OCI-LY1 (cell line): ENCODE data around the gene ERG.

Source experiments
- H2AFZ ChIP-seq: fragments of 200-600 bp; sonication (generic), shearing (Covaris generic); 2 replicates; pipeline ENCODE4 v1.6.0; 2014; ENCODE audit warnings: antibody characterized with exemption, mild to moderate bottlenecking, low read length
- H3F3A ChIP-seq: fragments of 200-600 bp; sonication (generic), shearing (Covaris generic); 2 replicates; pipeline ENCODE4 v1.6.0; 2014; ENCODE audit warnings: mild to moderate bottlenecking, antibody characterized with exemption, low read length, moderate library complexity; ENCODE audit not compliant: insufficient read depth
- H3K27ac ChIP-seq: fragments of 200-600 bp; sonication (generic); 2 replicates; pipeline ENCODE4 v1.5.1; 2014; ENCODE audit warnings: low read length, mixed run types, mild to moderate bottlenecking, low read depth; ENCODE audit not compliant: poor library complexity, severe bottlenecking
- H3K27me3 ChIP-seq: fragments of 200-600 bp; sonication (generic); 2 replicates; pipeline ENCODE4 v1.6.0; 2014; ENCODE audit warnings: antibody characterized with exemption, mild to moderate bottlenecking, low read length, moderate library complexity; ENCODE audit not compliant: insufficient read depth
- H3K36me3 ChIP-seq: fragments of 200-600 bp; sonication (generic); 2 replicates; pipeline ENCODE4 v1.6.1; 2014; ENCODE audit warnings: mild to moderate bottlenecking, antibody characterized with exemption, low read length, moderate library complexity, mixed read lengths; ENCODE audit not compliant: insufficient read depth
- H3K4me1 ChIP-seq: fragments of 200-600 bp; sonication (generic); 2 replicates; pipeline ENCODE4 v1.5.1; 2014; ENCODE audit warnings: mild to moderate bottlenecking, low read length, moderate library complexity; ENCODE audit not compliant: insufficient read depth, severe bottlenecking
- H3K4me2 ChIP-seq: fragments of 200-600 bp; sonication (generic), shearing (Covaris generic); 2 replicates; pipeline ENCODE4 v1.6.1; 2014; ENCODE audit warnings: low read length
- H3K4me3 ChIP-seq: fragments of 200-600 bp; sonication (generic); 2 replicates; pipeline ENCODE4 v1.5.1; 2014; ENCODE audit warnings: low read length, low read depth, mild to moderate bottlenecking, mixed read lengths; ENCODE audit not compliant: poor library complexity, severe bottlenecking
- H3K79me2 ChIP-seq: fragments of 200-600 bp; shearing (Covaris generic); 2 replicates; pipeline ENCODE4 v1.6.1; 2016; ENCODE audit warnings: mixed run types, low read length, mixed read lengths; ENCODE audit not compliant: insufficient read depth
- H3K9ac ChIP-seq: fragments of 200-600 bp; sonication (generic), shearing (Covaris generic); 2 replicates; pipeline ENCODE4 v1.6.1; 2014; ENCODE audit warnings: mild to moderate bottlenecking, low read length, mixed read lengths
- H3K9me2 ChIP-seq: fragments of 200-600 bp; sonication (generic), shearing (Covaris generic); 2 replicates; pipeline ENCODE4 v1.6.1; 2014; ENCODE audit warnings: low read depth, mild to moderate bottlenecking, low read length, mixed read lengths
- H3K9me3 ChIP-seq: fragments of 200-600 bp; shearing (Covaris generic); 2 replicates; pipeline ENCODE4 v1.6.1; 2014; ENCODE audit warnings: low read length, mixed read lengths
- H4K20me1 ChIP-seq: fragments of 200-600 bp; sonication (generic), shearing (Covaris generic); 2 replicates; pipeline ENCODE4 v1.6.0; 2016; ENCODE audit warnings: mild to moderate bottlenecking, low read length; ENCODE audit not compliant: insufficient read depth
- EZH2 ChIP-seq: fragments of 200-600 bp; sonication (generic), shearing (Covaris generic); IDR thresholded peaks from 2 replicates; pipeline ENCODE4 v1.8.0; 2017; ENCODE audit warnings: borderline replicate concordance, mixed run types, mild to moderate bottlenecking, antibody characterized with exemption, low read length, moderate library complexity, mixed read lengths
- TF ChIP-seq, protein P1 (sequence below): fragments of 200-600 bp; sonication (generic), shearing (Covaris generic); IDR thresholded peaks from 2 replicates; pipeline ENCODE4 v1.5.1; 2017; ENCODE audit warnings: mild to moderate bottlenecking, antibody characterized with exemption, low read length, moderate library complexity, mixed read lengths

The ERG gene

GRCh38 chr21:38506661-38507281, 8.5 kb upstream of the ERG start:
- no peak overlapping the region for H3K4me2 ChIP-seq
- no peak overlapping the region for H3K27ac ChIP-seq
- no peak overlapping the region for H2AFZ ChIP-seq
- H3K27me3 ChIP-seq = no peaks in the 10 kb centered on the region
- no peaks in the 10 kb centered on the region for H3K9me3 ChIP-seq
- no peaks in the 10 kb centered on the region for H3K36me3 ChIP-seq
- TF ChIP-seq EZH2 = no peak
- TF ChIP-seq, protein P1, sequence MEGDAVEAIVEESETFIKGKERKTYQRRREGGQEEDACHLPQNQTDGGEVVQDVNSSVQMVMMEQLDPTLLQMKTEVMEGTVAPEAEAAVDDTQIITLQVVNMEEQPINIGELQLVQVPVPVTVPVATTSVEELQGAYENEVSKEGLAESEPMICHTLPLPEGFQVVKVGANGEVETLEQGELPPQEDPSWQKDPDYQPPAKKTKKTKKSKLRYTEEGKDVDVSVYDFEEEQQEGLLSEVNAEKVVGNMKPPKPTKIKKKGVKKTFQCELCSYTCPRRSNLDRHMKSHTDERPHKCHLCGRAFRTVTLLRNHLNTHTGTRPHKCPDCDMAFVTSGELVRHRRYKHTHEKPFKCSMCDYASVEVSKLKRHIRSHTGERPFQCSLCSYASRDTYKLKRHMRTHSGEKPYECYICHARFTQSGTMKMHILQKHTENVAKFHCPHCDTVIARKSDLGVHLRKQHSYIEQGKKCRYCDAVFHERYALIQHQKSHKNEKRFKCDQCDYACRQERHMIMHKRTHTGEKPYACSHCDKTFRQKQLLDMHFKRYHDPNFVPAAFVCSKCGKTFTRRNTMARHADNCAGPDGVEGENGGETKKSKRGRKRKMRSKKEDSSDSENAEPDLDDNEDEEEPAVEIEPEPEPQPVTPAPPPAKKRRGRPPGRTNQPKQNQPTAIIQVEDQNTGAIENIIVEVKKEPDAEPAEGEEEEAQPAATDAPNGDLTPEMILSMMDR = no peak
- H3K4me3 ChIP-seq = no peak overlapping the region
- H3K4me1 ChIP-seq = no peaks in the 10 kb centered on the region
- no peak overlapping the region for H3K9ac ChIP-seq
- no peaks in the 10 kb centered on the region for H3K9me2 ChIP-seq
- no peaks in the 10 kb centered on the region for H4K20me1 ChIP-seq
- no peaks in the 10 kb centered on the region for H3F3A ChIP-seq
- H3K79me2 ChIP-seq = no peaks in the 10 kb centered on the region

- no peaks in the 10 kb centered on the region for H3K9me2 ChIP-seq
- H3K4me3 ChIP-seq = no peak overlapping the region
- H3K9ac ChIP-seq = no peak overlapping the region
- H3K4me1 ChIP-seq = no peaks in the 10 kb centered on the region
- no peak overlapping the region for H3K27ac ChIP-seq
- H3K27me3 ChIP-seq = no peaks in the 10 kb centered on the region
- H3K9me3 ChIP-seq = no peaks in the 10 kb centered on the region
- no peak overlapping the region for H3K4me2 ChIP-seq
- no peaks in the 10 kb centered on the region for H3K79me2 ChIP-seq
- no peaks in the 10 kb centered on the region for H3K36me3 ChIP-seq
- no peak overlapping the region for H2AFZ ChIP-seq
- TF ChIP-seq, protein P1 = peak; percentile 62
- TF ChIP-seq EZH2 = no peak
- H3F3A ChIP-seq = no peaks in the 10 kb centered on the region
- no peaks in the 10 kb centered on the region for H4K20me1 ChIP-seq
These were observed 7.6 kb upstream of the ERG start for GRCh38 chr21:38505654-38506523.

DNA sequence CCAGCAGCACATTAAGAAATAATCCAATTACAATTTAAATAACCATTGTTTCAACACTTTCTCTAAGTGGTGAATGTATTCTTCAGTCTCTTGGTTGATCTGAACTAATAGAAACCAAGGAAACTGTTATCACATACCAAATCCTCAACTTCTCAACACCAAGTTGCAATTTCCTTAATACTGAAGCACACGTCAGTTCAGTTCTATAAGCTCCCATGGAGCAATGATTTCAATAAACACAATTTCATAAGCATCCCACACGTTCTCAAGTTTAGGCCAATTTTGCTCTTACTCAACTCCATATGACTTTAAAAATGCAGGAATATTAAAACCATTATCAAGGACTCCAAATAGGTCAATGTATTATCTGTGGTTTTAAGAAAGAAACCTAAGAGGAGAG, 5.8 kb upstream of the ERG start:
- Histone ChIP-seq H4K20me1 (no peaks in the 10 kb centered on the region), H3K9ac (no peak overlapping the region), H3K27ac (no peak overlapping the region)

More for the DNA sequence above, 5.8 kb upstream of the ERG start:
- Histone ChIP-seq H3K36me3 (no peaks in the 10 kb centered on the region), H3K4me3 (no peak overlapping the region), H3F3A (no peaks in the 10 kb centered on the region), H3K4me2 (no peak overlapping the region), H3K27me3 (no peaks in the 10 kb centered on the region), H3K9me2 (no peaks in the 10 kb centered on the region), H3K79me2 (no peaks in the 10 kb centered on the region), H3K9me3 (no peaks in the 10 kb centered on the region), H3K4me1 (no peaks in the 10 kb centered on the region), H2AFZ (no peak overlapping the region)
- TF ChIP-seq EZH2 = no peak
